Inflammatory macrophage (primary cell): Measurements from ENCODE around the gene GPBP1.
"Not testable (repeated sequence)": the region's sequence is repeated elsewhere in the genome, so short reads cannot be mapped to it uniquely, and the experiment has no call there.

Source experiments
- DNase-seq, 2 donors: peaks; one replicate each; pipeline ENCODE4 v3.0.0-alpha.2; 2020 to 2022

The GPBP1 gene

DNA sequence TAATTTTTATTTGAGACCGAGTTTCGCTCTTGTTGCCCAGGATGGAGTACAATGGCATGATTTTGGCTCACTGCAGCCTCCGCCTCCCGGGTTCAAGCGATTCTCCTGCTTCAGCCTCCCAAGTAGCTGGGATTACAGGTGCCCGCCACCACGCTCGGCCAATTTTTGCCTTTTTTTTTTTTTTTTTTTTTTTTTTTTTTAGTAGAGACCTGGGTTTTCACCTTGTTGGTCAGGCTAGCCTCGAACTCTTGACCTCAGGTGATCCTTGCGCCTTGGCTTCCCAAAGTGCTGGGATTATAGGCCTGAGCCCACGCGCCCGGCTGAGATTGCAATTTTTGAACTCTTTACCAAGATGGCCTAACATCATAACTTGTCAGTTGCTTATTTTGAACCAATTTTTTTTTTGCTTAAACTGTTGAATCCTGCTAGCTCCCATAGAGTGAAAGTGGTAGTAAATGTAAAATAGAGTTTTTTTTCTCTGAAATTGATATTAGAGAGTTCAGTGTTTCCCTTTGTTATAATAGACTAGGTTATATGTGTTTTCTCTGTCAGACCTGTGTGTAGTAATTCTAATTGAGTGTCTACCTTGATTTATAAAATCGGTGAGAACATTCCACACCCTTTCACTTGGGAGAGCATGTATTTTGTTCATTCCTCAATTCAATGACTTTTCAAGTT lies 3.8 kb downstream of the GPBP1 start:
- no peak for DNase-seq

DNA sequence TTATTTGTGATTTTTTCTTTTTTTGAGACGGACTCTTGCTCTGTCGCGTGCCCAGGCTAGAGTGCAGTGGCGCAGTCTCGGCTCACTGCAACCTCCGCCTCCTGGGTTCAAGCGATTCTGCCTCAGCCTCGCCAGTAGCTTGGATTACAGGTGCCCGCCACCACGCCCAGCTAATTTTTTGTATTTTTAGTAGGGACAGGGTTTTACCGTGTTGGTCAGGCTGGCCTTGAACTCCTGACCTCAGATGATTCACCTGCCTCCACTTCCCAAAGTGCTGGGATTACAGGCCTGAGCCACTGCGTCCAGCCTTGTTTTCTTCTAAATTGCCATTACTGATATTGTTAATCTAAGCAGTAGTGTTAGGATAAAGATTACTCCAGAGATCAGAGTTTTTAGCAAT lies 4.4 kb downstream of the GPBP1 start:
- not testable (repeated sequence) for DNase-seq

DNA sequence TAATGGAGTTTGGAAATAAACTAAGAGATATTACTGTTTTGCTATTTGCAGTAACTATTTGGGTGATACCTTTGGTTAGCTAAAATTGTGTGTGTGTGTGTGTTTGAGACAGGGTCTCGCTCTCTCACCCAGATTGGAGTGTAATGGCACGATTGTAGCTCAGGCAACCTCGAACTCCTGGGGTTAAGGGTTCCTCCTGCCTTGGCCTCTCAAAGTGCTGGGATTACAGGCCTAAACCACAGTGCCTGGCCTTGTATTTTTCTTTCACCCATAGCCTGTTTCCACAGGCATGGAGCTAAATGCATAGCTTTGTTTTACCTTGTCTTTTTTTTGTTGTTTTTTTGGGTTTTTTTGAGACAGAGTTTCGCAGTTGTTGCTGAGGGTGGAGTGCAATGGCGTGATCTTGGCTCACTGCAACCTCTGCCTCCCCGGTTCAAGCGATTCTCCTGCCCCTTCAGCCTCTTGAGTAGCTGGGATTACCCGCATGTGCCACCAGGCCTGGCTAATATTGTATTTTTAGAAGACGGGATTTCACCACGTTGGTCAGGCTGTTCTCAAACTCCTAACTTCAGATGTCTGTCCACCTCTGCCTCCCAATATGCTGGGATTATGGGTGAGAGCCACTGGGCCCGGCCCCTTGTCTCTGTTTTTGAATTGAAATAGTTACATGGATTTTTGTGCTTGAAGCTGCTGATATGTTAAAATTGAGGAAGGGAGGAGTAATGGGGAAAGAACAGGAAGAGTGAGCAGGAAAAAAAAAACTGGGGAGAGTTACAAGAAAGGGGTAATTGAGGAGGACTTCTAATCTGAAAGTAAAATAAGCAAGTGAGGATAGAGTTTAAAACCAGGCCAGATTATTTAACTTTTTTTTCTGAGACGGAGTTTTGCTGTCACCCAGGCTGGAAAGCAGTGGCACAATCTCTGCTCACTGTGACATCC lies 5.7 kb downstream of the GPBP1 start:
- no peak for DNase-seq

DNA sequence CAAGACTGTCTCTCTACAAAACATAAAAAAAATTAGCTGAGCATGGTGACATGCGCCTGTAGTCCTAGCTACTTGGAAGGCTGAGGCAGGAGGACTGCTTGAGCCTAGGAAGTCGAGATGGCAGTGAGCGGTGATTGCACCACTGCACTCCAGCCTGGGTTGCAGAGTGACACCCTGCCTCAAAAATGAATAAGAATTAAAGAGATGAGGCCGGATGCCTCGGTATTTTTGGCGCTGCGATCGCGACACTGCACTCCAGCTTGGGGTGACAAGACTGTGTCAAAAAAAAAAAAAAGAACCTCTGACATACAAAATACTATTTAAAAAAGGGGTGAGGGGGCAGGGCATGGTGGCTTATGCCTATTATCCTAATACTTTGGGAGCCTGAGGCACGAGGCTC lies 7.3 kb downstream of the GPBP1 start:
- DNase-seq: no peak

DNA sequence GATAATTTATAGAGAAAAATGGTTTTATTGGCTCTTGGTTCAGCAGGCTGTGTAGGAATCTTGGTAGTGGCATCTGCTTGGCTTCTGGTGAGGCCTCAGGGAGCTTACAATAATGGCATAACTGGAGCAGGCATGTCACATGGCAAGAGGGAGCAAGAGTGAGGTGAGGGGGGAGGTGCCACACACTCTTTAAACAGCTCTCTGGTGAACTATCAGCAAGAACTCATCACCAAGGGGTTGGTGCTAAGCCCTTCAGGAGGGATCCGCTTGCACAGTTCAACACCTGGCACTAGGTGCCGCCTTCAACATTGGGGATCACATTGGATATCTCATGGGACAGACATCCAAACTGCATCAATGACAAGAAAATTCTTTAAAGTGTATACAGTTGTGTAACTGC lies 10.5 kb downstream of the GPBP1 start:
- no peak for DNase-seq

DNA sequence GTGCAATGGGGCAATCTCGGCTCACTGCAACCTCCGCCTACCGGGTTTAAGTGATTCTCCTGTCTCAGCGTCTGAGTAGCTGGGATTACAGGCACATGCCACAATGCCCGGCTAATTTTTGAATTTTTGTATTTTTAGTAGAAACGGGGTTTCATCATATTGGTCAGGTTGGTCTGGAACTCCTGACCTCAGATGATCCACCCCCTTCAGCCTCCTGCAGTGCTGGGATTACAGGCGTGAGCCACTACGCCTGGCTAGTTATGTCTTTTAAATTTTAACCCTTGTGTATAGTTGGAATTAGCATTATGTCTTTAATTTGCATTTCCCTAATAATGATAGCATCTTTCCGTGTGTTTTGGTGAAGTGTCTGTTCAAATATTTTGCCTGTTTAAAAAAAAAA lies 11.5 kb downstream of the GPBP1 start:
- DNase-seq: peak; percentile 15 to 18

DNA sequence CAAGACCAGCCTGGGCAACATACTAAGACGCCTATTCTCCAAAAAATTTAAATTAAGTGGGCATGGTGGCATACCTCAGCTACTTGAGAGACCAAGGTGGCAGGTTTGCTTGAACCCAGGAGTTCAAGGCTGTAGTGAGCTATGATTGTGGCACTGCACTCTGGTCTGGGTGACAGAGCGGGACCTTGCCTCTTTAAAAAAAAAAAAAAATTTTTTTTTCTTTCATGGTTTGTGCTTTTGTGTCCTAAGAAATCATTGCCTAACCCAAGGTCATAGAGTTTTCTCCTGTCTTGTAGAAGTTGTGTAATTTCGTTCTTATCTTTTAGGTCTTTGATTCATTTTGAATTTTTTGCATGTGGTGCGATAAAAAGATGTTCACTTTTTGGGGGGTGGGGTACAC lies 12.3 kb downstream of the GPBP1 start:
- no peak for DNase-seq

DNA sequence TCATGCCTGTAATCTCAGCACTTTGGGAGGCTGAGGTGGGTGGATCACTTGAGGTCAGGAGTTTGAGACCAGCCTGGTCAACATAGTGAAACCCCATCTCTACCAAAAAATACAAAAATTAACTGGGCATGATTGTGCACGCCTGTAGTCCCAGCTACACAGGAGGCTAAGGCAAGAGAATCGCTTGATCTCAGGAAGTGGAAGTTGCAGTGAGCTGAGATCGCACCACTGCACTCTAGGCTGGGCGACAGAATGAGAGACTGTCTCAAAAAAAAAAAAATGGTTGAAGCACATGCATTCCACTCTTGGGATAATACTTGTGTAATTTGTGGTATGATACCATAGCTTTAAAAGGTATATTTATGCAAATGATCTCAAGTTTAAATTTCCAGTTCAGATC lies 14.1 kb downstream of the GPBP1 start:
- DNase-seq: not testable (repeated sequence)

DNA sequence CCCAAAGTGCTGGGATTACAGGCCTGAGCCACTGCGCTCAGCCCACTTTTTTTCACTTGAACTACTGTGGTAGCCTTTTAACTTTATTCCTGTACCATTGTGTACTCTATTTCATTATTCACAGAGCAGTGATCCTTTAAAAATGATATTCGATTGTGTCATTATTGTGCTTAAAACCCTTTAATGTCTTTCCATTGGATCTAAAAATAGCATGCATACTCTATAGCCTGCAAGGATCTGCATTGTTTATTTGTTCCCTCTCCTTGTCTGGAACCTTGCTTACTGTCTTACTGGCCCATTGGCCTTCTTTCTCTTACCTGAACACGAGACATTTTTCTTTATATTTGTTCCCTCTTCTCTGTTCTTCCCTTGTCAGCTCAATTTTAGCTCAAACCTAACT lies 15.7 kb downstream of the GPBP1 start:
- no peak for DNase-seq

DNA sequence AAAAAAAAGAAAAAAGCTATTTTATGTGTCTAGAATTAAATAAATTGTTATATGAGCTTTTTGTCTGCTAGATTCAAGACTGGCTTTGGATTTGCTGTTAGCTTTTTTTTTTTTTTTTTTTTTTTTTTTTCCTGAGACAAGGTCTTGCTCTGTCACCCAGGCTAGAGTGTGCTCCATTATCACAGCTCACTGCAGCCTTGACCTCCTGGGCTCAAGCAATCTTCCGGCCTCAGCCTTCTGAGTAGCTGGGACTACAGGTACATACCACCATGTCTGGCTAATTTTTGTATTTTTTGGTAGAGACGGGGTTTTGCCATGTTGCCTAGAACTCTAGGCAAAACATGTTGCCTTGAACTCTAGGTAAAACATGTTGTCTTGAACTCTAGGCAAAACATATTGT lies 16.7 kb downstream of the GPBP1 start:
- DNase-seq: no peak

DNA sequence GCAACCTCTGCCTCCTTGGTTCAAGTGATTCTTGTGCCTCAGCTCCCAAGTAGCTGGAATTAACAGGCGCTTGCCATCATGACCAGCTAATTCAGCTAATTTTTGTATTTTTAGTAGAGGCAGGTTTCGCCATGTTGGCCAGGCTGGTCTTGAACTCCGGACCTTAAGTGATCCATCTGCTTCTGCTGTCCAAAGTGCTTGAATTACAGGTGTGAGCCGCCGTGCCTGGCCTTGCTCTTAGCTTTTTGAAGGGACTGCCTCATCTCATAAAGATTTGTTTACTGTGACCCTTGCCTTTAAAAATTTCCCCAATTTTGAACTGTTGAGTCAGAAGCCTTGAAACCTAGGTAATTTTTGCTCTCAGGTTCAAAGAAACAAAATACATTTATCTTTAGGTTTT lies 17.3 kb downstream of the GPBP1 start:
- no peak for DNase-seq

DNA sequence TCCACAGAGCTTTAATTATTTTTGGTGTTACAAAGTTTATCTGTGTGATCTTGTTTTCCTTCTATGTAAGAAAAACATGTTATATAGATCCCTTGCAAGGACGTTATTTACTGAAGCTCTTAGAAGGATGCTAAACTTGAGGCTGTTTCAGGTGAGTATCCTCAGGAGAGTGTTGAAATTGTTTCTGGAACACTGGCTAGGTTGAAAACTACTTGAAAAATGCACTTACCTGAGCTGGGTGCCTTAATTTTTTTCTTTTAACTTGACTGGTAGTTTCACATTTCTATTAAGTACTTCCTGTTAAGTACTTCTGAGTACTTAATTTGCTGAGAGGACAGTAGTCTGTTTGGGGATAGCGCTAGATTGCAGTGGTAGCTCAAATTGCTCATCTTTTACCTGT lies 18.1 kb downstream of the GPBP1 start:
- no peak for DNase-seq

DNA sequence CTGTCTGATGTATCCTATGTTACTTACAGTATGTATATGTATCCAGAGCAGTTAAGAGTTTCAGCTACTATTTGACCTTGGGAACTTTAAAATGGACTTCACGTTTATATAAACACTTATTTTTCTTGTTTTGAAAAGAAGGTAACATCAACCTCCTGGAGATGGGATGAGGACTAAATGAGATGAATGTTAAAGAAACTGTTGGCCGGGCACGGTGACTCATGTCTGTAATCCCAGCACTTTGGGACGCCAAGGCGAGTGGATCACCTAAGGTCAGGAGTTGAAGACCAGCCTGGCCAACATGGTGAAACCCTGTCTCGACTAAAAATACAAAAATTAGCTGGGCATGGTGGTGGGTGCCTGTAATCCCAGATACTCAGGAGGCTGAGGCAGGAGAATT lies 19.0 kb downstream of the GPBP1 start:
- DNase-seq: not testable (repeated sequence)

DNA sequence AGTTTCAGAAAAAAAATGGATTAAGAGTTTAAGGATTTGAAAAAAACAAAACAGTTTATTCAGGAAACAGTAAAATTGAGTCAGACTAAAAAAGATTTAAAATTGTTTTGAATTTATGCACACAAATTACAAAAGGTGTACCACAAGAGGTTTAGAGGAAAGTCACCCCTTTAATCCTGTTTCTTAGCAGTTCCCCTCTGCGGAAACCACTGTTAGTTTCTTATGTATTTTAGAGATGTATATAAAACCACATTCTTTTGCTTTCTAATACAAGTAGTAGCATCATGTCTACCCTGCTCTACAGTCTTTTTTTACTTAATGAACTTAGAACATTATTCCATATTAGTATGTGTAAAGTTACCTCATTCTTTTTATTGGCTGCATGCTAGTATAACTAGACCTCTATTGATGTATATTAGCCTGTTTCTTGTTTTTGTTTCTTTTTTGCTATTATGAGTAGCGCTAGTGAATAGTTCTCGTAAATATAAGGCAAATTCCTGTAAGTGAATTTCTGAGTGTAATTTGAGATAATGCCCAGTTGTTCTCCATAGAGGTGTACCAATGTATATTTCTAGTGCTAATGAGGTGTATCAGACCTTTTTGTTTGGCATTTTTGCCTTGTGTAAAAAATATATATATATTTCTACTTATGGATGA lies 20.0 kb downstream of the GPBP1 start:
- no peak for DNase-seq

DNA sequence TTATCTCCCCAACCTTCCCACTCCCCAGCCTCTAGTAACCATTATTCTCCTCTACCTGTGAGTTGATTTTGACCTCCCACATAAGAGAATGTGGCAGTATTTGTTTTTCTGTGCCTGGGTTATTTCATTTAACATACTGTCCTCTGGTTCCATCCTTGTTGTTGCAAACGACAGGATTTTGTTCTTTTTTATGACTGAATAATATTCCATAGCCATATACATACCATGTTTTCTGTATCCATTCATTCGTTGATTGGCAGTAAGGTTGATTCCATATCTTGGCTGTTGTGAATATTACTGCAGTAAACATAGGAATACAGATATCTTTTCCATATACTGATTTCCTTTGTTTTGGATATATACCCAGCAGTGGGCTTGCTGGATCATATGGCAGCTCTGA lies 20.8 kb downstream of the GPBP1 start:
- DNase-seq: no peak

DNA sequence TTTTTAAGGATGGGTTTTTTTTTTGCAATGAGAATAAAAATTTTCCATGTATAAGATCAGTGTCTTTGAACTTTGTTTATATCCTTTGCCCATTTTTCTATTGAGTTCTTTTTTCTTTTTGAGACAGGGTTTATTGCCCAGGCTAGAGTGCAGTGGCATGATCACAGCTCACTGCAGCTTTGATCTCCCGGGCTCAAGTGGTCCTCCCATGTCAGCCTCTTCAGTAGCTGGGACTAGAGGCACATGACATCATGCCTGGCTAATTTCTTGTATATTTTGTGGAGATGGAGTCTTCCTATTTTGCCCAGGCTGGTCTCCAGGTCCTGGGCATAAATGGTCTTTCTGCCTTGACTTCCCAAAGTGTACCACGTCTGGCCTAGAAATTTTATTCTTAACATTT lies 21.2 kb downstream of the GPBP1 start:
- DNase-seq: no peak

DNA sequence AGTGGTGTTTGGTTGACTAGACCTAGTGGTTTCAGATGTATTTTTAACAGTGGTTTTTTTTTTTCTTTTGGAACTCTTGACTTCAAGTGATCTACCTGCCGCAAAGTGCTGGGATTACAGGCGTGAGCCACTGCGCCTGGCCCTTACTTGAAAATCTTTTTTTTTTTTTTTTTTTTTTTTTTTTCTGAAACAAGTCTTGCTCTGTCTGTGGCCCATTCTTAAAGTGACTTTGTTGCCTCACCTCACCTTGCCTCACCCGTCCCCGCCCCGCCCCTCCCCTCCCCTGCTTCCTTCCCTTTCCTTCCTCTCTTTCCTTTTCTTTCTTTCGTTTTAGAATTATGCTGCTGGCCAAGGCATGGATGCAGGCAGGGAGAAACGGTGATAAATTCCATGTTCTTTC lies 26.0 kb downstream of the GPBP1 start:
- DNase-seq: peak in 1 of 2 donors; percentile 33

DNA sequence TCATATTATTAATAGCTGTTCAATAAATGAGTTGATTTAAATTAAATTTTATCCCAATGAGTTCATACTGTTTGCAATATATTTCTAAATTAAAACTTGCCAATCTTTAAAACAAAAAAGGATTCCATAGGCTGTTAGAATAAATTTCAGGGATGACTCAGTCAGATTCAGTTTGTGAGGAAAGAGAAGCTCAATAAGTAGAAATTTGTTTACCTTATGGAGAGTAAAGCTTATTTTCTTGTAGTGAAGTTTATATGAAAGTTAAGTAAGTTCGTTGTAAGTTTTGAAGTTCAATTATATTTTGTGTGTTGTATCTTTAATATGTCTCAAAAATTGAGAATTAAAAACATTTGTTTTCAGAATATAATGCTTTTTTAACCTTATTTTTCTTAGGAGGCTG lies 29.0 kb downstream of the GPBP1 start:
- no peak for DNase-seq

DNA sequence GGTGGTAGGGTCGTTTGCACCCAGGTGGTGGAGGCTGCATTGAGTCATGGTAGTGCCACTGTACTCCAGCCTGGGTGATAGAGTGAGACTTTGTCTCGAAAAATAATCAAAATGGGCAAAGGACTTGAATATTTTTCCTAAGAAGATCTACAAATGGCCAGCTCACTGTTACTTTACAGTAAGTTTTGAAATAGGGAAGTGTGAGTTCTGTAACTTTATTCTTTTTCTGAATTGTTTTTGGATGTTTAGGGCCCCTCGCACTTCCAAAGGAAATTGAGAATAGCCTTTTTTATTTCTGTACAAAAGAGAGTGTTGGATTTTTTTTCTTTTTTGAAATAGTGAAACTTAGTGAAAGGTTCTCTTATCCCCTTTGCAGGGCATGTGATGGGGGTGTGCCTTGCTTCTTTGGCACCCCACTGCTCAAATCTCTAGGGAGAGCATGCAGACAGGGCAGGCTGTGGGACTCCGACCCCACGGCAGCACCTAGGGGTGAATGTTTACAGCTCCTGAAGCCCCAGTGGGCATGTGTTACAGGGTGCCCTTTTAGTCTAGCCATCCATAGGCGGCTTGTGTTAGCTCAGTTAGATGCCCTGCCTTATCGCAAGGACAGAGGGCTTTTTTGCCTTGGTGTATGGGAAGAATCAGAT lies 33.3 kb downstream of the GPBP1 start:
- no peak for DNase-seq

DNA sequence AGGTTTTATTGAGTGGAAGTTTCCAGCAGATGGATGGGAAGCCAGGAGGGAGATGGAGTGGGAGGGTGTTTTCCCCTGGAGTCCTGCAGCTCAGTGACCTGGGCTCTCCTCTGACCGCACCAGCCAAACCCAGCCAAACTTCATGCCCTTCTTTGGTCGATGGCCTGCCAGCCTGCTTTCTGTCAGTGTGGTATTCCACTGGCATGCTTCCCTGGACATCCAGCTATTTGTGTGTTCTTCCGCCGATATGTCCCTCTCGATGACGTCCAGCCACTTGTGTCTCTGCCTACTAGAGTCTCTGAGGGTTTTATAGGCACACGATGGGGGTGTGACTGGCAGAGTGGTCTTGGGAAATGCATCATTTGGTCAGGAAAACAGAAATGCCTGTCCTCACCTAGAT lies 33.8 kb downstream of the GPBP1 start:
- no peak for DNase-seq

DNA sequence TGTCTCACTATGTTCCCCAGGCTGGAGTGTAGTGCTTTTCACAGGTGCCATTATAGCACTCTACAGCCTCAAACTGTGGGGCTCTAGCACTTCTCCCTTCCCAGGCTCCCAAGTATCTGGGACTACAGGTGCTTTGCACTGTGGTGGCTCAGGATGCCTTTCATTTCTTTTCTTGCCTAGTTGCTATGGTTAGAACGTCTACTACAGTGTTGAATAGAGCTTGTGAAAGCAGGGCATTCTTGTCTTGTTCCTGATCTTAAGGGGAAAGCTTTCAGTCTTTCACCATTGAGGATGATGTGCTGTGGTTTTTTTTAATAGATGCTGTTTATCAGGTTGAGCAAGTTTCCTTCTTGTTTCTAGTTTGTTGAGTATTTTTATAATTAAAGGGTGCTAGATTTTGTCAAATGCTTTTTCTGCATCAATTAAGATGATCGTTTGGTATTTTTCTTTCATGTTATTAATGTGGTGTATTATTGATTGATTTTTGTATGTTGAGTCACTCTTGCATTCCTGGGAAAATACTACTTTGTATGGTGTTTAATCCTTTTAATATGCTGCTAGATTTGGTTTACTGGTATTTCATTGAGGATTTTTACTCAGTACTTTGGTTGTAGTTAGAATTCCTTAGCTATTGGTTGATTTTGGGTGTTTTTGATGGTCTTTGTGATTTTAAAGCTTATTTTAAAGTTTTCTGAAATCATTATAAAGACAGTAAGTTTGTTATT lies 35.6 kb downstream of the GPBP1 start:
- DNase-seq: peak; percentile 29 to 56

DNA sequence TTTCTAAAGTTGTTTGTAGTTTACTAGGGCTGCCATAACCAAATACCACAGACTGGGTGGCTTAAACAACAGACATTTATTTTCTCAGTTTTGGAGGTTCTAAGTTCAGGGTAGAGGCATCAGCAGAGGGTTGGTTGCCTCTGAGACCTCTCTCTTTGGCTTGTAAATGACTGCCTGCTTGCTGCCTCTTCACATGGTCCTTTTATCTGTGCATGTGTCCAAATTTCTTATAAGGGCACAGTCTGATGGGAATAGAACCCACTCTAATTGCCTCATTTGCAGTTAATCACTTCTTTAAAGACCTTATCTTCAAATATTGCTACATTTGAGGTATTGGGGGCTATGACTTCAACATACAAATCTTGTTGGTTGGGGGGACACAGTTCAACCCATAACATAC lies 36.8 kb downstream of the GPBP1 start:
- DNase-seq: no peak
